Activated CD4-positive, alpha-beta T cell treated with anti-CD3 and anti-CD28 coated beads, Interleukin-2, Interleukin-6, amounts not matched to agents 100 ng/mL and 50 ng/mL, durations not matched to agents 16 hours and 8 hours (primary cell): ENCODE measurements around the gene TARBP1.
"Not testable (repeated sequence)": the region's sequence is repeated elsewhere in the genome, so short reads cannot be mapped to it uniquely, and the experiment has no call there.

Experiments
- DNase-seq: peaks from one replicate; pipeline ENCODE4 v3.0.0-alpha.2; 2020

TARBP1 gene

DNA sequence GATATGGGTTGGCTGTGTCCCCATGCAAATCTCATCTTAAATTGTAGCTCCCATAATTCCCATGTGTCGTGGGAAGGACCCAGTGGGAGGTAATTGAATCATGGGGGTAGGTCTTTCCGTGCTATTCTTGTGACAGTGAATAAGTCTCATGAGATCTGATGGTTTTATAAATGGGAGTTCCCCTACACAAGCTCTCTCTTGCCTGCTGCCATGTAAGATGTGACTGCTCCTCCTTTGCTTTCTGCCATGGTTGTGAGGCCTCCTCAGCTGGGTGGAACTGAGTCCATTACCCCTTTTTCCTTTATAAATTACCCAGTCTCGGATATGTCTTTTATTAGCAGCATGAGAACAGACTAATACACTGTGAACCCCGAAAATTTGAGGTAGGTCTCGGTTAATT is 25.3 kb upstream of the TARBP1 start:
- not testable (repeated sequence) for DNase-seq

DNA sequence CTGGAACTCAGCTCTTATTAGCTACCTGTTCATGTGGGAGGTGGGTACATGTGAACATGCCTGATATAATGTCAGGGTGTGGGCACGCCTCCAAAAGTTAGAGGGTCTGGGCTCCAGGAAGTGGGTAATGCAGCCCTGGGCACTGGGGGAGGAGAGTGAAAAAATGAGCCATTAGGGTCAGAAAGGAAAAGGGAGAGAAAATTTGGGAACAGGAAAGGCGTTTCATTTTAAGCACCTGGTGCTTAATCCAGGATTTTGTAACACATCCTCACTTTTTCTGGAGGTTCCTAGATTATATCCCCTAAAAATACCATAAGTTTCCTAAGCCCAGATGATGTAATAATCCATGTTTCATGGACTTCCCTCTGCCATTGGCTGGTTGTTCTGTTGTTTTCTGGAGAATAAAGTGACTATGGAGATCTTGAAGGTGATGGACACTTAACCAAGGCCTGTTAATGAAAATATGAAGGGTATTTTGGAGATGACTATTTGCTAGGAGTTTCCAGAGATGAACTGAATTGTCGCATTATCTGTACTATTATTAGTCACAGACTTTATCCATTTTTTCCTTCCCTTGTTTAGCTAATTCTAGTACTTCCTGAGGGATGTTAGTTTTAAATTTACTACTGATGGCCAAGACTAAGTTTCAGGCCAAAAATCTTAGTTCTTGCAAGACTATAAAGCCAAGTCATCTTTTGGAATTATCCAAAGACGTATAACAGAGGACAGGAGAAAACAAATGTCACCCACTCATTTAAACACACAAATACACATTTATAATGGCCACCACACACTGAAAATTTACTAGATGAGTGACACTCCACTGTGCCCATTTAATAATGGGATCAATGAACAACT is 24.4 kb upstream of the TARBP1 start:
- DNase-seq: no peak

DNA sequence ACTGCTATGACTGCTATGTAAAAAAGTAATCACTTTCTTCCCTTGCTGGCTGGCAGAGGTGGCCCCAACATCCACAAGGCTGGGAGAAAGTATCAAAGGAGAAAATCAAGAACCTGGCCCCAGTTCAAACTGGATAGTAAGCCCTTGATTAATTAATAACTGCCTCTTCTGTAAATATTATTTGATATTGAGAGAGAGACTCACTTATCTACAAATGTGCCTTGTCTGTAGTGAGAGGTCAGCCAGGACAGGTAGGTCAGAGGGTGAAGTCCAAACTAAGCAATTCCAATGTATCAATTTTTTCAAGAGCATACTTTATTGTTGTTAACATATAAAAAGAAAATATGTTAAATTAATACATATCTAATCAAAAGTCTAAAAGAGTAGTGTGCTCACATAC is 23.8 kb upstream of the TARBP1 start:
- no peak for DNase-seq

DNA sequence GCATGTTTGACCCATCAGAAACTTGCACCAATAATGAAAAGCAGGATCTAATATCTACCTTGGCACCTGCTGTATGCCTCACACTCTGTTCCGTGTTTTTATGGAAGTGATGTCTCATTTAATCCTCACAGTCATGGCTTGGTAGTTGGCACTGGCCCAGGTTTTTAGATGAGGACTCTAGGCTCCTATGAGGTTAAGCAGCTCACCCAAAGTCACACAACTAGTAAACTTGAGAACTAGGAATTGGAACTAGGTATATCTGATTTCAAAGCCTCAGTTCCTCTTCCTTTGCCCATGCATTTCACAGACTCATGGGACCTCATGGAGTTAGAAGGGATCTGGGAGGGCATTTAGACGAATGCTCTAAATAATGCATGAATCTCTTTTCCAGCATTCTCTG is 21.3 kb upstream of the TARBP1 start:
- peak; percentile 41 for DNase-seq

DNA sequence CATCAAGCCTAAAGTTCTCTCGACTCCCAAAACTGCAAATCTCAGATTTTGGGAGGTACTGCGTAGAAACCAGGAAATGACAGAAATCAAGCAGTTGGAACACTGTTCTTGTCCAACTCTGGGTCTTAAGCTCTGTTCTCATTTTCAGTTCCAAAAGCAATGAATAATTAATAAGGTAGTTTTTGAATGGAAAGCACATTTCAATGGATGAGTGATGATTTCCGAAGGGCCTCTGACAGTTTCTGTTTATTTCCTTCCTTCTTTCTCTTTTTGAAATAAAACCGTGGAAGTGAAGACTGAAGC is 20.9 kb upstream of the TARBP1 start:
- DNase-seq: no peak

DNA sequence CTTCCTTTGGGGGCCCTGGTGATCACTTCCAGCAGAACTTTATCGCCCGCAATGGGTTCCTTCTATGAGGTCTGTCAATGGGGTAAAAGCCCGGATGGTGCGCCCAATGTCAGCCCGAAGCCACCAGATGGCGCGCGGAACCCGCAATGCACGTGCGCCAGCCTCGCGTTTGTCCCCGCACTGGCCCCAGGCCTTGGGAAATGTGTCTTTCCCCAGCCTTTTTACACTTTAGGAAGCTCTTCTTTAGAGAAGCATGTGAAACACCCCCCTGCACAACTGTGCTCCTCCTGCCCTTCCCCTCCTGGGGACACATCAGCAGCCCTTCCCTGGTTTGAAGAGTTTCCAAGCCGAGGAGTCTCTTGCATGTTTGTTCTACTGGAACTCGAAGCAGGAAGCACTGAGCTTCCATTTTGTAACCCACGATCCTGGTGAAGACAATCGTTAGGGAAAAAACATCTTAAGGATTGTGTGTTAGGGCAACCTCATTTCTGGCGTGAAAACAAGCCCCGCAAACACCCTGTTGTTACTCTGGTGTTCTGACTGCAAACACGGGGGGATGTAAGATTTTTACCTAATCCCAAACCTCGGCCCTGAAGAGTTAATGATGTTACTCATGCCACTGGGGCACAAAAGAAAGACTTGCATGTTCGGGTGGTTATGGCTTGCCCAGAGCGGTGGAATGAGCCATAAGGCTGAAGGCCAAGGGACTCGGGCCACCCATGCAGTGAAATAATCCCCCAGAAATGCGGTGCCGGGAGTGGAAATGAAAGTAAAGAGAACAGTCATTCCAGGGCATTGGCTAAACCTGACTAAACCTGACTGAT is 20.4 kb upstream of the TARBP1 start:
- DNase-seq: peak; percentile 91

DNA sequence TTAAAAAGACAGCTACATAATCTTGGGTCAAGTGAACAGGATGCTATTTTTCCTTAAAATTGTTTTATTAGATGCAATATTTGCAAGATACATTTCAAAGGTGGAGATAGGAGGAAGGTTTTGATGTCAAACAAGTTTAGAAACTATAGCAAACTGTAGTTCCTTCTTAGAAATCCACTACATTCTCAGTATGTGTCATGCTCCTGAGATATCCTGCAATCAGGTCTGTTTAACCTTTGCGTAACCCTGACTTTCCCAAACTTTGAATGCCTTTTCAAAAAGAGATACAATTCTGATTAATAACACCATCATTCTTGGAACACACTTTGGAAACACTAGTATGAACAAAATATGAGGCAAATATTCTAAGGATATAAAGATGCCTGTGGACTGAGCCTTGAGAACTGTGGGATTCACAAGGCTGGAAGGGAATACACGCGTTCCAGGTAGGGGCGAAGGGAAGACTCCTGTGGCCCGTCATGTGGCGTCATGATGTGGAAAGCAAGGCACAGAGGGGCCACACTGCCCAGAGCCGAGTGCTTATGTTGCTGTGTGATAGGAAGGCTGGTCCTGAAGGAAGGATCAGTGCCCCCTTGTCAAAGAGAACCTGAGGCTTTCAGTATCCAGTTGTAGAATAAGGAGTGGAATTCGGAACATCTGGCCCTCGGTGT is 19.6 kb upstream of the TARBP1 start:
- DNase-seq: no peak

DNA sequence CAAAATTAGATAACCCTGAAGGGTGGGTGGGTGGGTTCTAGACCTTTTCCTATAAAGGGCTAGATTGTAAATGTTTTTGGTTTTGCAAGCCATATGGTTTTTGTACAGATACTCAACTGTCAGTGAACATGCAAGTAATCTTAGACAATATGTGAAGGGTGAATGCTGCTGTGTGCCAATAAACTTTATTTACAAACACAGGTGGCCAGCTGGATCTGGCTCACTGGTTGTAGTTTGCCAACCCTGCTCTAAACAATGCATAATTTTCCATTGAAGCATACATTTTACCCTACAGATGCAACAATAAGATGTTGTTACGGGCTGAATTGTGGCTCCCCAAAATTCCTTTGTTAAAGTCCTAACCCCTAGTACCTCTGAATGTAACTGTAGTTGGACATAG is 18.6 kb upstream of the TARBP1 start:
- DNase-seq: no peak

DNA sequence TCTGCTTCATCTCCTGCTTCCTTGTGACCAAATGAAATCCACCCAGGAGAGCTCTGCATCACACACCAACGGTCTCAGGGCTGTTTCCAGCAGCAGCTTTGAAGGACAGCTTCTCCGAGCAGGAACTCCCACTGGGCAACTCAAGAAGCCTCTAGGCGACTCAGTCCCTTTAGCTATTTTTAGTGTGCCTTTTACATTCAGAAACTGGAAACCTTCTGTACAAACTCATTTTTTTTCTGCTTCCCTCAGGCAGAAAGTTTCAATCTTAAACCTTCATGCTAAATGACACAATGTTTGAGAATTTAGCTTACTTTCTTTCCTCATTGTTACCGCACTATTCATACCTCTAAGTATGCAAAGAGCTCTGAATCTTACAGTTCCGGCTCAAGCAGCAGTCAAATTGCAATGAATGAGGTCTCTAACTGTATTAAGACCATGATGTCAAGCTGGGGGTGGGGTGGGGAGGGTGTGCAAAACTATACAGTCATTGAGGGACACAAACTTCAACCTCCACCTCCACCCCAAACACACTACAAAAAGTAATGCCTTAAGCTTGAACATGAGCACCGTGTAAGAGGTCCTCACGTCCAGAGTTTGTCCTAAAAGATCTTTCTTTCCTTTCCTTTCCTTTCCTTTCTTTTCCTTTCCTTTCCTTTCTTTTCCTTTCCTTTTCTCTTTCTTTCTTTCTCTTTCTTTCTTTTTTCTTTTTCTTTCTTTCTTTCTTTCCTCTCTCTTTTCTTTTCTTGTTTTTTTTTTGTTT is 16.4 kb upstream of the TARBP1 start:
- peak; percentile 73 for DNase-seq

DNA sequence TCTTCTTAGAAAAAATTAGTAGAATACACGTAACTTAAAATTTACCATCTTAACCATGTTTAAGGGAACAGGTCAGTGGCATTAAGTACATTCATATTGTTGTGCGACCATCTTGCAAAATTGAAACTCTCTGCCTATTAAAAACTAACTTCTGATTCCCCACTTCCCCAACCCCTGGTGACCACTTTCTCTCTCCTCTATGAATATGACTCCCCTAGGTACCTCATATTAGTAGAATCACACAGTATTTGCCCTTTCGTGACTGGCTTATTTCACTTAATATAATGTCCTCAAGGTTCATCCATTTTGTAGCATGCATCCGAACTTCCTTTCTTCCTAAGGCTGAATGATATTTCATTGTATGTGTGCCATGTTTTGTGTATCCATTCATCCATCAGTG is 15.1 kb upstream of the TARBP1 start:
- no peak for DNase-seq

DNA sequence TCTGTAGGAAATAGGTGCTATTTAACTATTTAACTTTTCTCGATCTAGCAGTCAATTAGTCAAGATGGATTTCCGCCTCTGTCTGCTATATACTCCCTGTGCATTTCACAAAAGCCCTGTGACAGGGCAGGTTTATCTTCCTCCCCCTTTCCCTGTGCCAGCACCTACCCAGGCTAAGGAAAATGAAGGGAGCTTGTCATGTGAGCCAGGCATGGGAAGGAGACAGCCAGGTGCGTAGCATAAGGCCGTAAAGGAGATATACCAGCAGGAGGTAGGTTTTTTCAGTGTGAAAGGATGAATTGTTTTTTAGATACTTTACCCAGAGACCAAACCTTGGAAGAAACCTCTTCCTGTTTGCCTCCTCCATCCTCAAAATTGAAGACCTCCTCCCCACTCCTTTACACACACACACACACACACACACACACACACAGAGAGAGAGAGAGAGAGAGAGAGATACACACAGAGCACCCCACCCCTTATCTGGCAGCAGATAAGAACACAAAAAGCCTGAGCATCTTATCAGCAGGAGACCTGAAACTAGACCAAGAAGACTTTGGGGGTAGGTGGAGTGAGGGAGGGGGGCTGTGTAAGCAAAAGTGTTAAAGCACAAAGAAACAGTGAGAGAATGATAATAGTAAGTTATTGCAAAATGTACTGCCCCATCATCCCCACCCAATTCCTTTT is 12.0 kb upstream of the TARBP1 start:
- no peak for DNase-seq

DNA sequence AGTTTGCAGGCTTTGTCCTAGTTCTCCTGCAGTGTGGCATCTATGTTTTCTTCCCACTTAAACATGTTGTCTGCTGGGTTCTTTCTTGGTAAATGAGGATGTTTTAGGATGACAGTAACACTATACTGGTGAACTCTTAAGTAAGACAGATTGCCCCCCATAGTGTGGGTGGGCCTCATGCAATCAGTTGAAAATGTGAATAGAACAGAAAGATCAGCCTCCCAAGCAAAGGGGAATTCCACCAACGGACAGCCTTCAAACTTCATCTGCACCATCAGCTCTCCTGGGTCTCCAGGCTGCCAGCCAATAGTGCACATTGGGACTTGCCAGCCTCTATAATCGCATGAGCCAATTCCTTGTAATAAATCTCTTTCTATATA is 10.7 kb upstream of the TARBP1 start:
- DNase-seq: no peak

DNA sequence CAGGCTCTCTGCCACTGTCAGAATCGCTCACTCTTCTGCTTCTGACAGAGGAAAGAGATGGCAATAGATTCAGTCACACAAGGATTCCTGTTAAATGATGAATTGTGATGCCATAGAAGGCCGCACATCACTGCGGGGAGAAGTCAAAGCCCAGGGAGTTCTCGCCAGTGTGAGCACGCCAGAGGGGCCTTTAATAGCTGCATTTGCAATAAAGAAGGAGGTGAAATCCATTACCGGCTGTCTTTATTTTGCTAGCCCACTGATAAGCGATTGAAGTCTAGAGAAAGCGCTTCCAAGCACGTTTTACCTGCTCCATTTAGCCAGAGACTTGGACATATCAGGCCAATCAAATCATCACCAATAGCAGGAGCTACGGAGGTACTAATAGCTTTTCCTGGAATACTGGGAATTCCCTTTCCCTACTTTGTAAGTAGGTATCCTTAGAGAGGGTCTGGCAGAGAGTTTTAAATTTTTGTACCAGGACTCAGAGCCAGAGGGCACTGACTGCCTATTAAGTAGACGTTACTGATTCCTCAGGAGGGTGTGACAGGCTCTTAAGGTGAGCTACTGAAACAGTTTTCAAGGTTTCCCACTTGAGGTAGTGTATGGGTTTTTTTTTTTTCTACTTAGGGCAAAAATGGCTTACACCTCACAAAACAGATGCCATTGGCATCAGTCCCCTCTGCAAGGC is 10.2 kb upstream of the TARBP1 start:
- DNase-seq: no peak

DNA sequence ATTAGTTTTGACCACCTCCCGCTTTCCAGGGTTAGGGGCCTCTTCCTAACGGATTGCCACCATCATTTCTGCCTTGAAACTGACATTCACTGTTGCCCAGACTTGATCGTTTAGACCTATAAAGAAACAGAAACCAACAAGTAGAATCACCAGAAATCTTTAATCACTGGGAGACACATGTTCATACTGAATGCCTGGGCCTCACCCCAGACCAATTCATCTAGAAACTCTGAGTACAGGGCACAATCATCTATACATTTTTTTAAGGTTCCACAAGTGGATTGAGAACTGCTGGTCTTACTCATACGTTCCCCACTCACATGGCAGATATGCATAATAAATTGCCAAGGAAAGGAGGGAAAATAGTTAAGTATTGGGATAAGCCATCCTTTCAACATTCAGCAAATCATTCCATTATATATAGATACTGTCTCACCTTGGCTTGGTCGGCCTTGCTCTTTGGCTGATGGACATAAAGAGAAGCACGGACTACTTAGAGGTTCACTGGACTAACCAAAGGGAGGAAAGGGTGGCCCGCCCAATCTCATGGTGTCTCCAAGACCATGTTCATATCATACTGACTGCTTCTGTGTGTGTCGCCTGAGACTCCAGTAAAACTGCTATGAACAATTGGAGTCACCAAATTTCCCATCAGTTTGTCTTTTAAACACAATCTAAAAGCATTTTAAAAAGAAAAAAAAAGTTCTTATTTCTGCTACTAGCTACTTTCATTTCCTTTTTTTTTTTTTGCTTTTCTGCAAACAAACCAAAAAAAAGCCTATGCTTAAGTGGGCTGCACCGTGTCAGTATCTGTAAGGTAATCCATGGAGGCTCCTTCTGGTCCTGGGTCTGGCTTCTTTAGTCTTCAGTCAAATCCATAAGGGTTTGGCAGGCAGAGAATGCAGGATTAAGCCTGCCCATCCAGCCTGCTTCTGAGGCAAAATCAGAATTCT is 9.4 kb upstream of the TARBP1 start:
- DNase-seq: peak; percentile 85

DNA sequence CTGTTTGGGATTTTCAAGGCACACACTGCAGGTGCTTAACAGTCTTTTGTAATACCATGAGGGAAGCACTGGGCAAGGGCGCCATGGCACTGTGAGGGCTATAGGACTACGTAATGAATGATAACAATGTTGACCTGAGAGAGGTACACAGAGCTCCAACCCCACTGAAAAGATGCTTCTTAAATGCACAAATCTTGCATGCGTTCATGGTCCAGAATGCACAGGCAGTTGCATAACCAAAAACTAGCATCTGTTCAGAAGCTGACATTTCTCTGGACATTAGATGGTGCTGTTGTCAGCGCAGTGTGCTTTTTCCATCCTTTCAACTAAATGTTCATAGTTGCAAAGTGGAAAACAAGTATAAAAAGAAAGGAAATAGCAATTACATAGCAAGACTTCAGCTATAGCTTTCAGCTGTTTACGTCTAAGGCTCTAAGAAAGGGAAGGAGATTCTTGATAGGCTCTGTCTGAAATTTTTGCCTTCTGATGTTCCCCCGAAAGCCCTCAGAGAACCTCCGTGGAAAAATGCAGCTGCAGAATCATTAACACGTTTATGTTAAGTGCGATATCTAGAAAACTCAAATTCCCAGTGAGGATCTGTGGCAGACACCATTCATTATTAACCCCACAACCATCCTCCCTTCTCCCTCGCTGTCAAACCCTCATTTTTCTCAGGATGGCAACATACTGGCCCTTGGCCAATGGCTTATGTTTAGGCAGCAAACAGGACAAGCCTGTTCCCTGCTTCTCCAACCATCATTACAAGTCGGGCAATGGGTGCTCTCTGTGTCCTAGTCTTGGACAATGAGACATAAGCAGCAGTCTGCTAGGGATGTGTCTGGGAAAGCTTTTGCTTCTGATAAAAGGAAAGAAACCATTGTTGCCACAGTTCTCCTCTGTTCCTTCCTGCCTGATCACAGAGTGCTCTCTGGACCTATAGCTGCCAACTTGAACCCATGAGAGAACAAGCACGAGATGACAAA is 8.2 kb upstream of the TARBP1 start:
- DNase-seq: peak; percentile 59

DNA sequence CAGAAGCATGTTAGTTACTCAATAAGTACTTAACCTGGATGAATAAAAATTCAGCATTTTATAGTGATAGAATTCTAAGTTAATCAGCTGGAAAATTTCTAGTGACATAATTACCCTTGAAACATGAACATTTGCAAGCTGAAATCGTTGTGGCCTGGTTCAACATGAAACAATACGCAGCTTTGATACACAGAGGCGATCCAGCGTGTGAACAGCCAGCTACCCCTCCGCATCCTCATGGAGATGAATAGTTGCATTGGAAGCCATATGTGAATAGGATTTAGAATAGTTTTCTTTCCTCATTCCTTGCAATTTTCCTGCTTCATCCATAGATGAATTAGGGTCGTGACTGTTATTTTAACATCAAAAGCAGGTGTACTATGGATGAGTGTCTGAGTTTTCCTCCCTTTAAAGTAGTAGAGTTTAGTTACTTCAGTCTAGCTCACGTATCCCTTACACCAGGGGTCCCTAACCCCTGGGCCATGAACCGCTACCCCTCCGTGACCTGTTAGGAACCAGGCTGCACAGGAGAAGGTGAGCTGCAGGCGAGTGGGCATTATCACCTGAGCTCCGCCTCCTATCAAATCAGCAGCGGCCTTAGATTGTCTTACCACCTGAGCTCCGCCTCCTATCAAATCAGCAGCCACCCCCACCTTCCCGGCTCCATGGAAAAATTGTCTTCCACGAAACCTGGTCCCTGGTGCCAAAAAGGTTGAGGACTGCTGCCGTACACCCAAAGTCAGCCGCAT is 6.2 kb upstream of the TARBP1 start:
- DNase-seq: no peak

DNA sequence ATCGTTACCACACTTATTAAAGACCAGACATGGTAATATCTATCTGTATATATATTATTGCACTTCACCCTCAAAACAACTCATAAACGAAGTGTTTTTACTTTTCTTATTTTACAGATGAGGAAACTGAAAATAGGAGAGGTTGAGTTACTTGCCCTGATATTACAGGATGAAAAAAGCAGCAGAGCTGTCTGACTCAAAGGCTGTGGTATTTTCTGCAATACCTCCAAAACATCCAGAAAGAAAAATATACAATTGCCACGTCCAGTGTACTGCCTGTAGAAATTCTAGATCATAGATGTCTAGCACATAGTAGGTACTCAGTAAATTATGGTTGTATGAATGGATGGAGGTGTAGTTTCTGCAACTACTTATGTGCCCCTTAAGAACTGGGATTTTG is 5.2 kb upstream of the TARBP1 start:
- DNase-seq: no peak

DNA sequence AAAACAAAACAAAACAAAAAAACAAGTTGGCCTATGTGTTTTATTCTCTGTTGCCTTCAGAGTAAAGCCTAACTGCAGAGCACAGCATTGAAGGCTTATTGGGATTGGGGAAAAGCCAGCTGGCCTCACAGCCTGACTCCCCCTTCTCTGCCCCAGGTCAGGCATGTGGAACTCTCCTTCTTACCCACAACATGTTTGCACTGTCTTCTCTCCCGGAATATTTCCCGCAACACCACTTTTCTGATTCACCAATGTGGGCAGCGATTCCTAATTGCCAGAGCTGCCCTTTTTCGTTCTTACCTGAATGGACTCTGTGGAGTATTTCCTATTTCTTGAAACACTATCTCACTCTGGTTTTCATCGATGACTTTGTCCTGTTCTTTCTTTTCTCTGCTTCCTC is 2.8 kb upstream of the TARBP1 start:
- no peak for DNase-seq

DNA sequence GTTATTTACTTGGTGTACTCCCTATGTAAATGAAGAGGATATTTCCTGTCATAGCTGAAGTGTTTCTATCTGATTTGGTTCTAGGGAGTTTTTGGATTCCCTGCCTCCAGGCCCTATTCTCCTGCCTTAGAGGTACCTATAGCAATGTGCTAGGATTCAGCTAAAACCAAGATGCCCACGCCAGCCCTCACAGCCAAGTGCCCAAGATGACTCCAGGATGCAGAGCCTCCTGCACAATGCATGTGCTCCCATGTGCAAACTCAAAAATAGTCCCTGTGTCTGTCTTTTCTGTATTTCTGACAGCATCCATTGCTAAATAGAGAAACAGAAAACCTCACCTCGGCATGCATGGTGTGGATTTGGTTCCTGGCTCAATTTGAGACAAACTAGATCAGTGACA is 887 bp upstream of the TARBP1 start:
- DNase-seq: no peak
